SK-N-MC (cell line): ENCODE results near the gene JSRP1.

Experiments used
- DNase-seq: peaks from one replicate; pipeline ENCODE4 v3.0.0-alpha.2; 2011; ENCODE audit warnings: low read depth, low spot score
- H3K27ac ChIP-seq: fragments of 200-600 bp; sonication (generic); 2 replicates; pipeline ENCODE4 v1.5.1; 2016; ENCODE audit warnings: mixed run types
- H3K36me3 ChIP-seq: fragments of 200-600 bp; sonication (generic); 2 replicates; pipeline ENCODE4 v1.6.1; 2017; ENCODE audit warnings: antibody characterized with exemption, low read length, mixed read lengths; ENCODE audit not compliant: insufficient read depth
- H3K4me3 ChIP-seq: fragments of 200-600 bp; sonication (generic); 2 replicates; pipeline ENCODE4 v1.5.1; 2016
- H3K9ac ChIP-seq: fragments of 200-600 bp; sonication (generic); 2 replicates; pipeline ENCODE4 v1.8.0; 2017; ENCODE audit warnings: mixed run types, mixed read lengths; ENCODE audit not compliant: insufficient read length
- H3K9me3 ChIP-seq: fragments of 200-600 bp; sonication (generic); 2 replicates; pipeline ENCODE4 v1.6.1; 2017; ENCODE audit warnings: low read depth, mild to moderate bottlenecking, antibody characterized with exemption, low read length, moderate library complexity, mixed read lengths
- EZH2 ChIP-seq: fragments of 200-600 bp; sonication (generic); IDR thresholded peaks from one replicate; pipeline ENCODE4 v1.6.1; 2017; ENCODE audit warnings: antibody characterized with exemption
- FOXP2 ChIP-seq: optimal IDR thresholded peaks from 2 replicates; pipeline ENCODE3; 2011; ENCODE audit warnings: mild to moderate bottlenecking, moderate library complexity; ENCODE audit not compliant: insufficient read depth; ENCODE audit errors: extremely low read length, control extremely low read depth
- POLR2AphosphoS5 ChIP-seq: IDR thresholded peaks from 2 replicates; pipeline ENCODE4 v1.6.1; 2012; ENCODE audit warnings: mild to moderate bottlenecking, low read depth, low read length, borderline replicate concordance

Gene JSRP1

GRCh38 chr19:2209408-2209807 is 46.8 kb downstream of the JSRP1 start:
- Histone ChIP-seq H3K4me3 (no peak overlapping the region), H3K9ac (no peak overlapping the region), H3K36me3 (peaks cover 48% of the 10 kb centered on the region), H3K9me3 (no peaks in the 10 kb centered on the region), H3K27ac (no peak overlapping the region)
- TF ChIP-seq EZH2: no peak
- TF ChIP-seq FOXP2: no peak
- TF ChIP-seq POLR2AphosphoS5: no peak
- DNase-seq: no peak

- Histone ChIP-seq H3K9ac (no peak overlapping the region), H3K27ac (no peak overlapping the region), H3K36me3 (peaks cover 47% of the 10 kb centered on the region), H3K4me3 (no peak overlapping the region), H3K9me3 (no peaks in the 10 kb centered on the region)
- DNase-seq: no peak
- TF ChIP-seq FOXP2: no peak
- TF ChIP-seq POLR2AphosphoS5: no peak
- no peak for TF ChIP-seq EZH2
These were observed 47.2 kb downstream of the JSRP1 start for GRCh38 chr19:2208975-2209374.

- TF ChIP-seq EZH2 (no peak), FOXP2 (no peak), POLR2AphosphoS5 (no peak)
- no peak overlapping the region for H3K27ac ChIP-seq
- DNase-seq: no peak
- peaks cover 44% of the 10 kb centered on the region; the same call in 1 of the 2 replicates for H3K36me3 ChIP-seq
- no peak overlapping the region for H3K4me3 ChIP-seq
- no peak overlapping the region for H3K9ac ChIP-seq
- no peaks in the 10 kb centered on the region for H3K9me3 ChIP-seq
These were observed 48.0 kb downstream of the JSRP1 start for GRCh38 chr19:2207991-2208860.

- TF ChIP-seq FOXP2 (no peak), EZH2 (no peak), POLR2AphosphoS5 (no peak)
- DNase-seq: no peak
- Histone ChIP-seq H3K9ac (no peak overlapping the region), H3K4me3 (no peak overlapping the region), H3K9me3 (no peaks in the 10 kb centered on the region), H3K36me3 (peaks cover 38% of the 10 kb centered on the region; the same call in 1 of the 2 replicates), H3K27ac (no peak overlapping the region)
These were observed 49.2 kb downstream of the JSRP1 start for GRCh38 chr19:2207008-2207407.

- Histone ChIP-seq H3K9me3 (no peaks in the 10 kb centered on the region), H3K9ac (no peak overlapping the region), H3K4me3 (no peak overlapping the region), H3K27ac (no peak overlapping the region), H3K36me3 (peaks cover 17% of the 10 kb centered on the region; the same call in 1 of the 2 replicates)
- TF ChIP-seq FOXP2: no peak
- no peak for TF ChIP-seq POLR2AphosphoS5
- no peak for TF ChIP-seq EZH2
- no peak for DNase-seq
These were observed 53.9 kb downstream of the JSRP1 start for GRCh38 chr19:2202366-2202765.
